HCT116 (cell line): ENCODE data around the gene CEBPB. TPM values are rescaled to one million over a fixed set of nuclear protein-coding genes. Genes with fewer than 3 reads are reported as not detected.

Experiments used
- ATAC-seq: fragments of 200-7000 bp; cut with Tn5 transposase; 2 replicates; pipeline ENCODE4 v1.9.1; 2020; ENCODE audit warnings: mild to moderate bottlenecking, moderate library complexity
- BruUV-seq: library from RNA; stranded (reverse); fragments of 400-500 nt; replicated peaks from 2 replicates; lab custom pipeline; 2021; lab: Mats Ljungman, UMichigan
- CTCF ChIA-PET: fragments of 300-600 bp; sonication (Branson Sonifier 250); formaldehyde crosslinking; loops from one replicate; lab custom pipeline; 2021; ENCODE audit warnings: antibody characterized with exemption; lab: Charles Lee
- POLR2A ChIA-PET: fragments of 300-600, 350-600 bp; sonication (Branson Sonifier 250); formaldehyde crosslinking; loops from one replicate; lab custom pipeline; 2021; ENCODE audit warnings: antibody characterized with exemption; lab: Charles Lee
- RAD21 ChIA-PET, 2 experiments: fragments of 300-600 bp; sonication (Branson Sonifier 250); formaldehyde crosslinking; loops; one replicate each; lab custom pipeline; 2023; ENCODE audit warnings: low total read pairs in 2 of 2; ENCODE audit not compliant: uncharacterized antibody in 2 of 2, unreplicated experiment in 2 of 2, low non-redundant PET in 1 of 2; lab: Charles Lee
- DNase-seq: peaks from one replicate; pipeline ENCODE4 v3.0.0-alpha.2; 2010; ENCODE audit warnings: low read depth, low spot score
- H2AFZ ChIP-seq: fragments of 200-600 bp; shearing (Covaris generic), sonication (generic); 2 replicates; pipeline ENCODE4 v1.6.1; 2017; ENCODE audit warnings: low read depth, mixed run types, mixed read lengths, antibody characterized with exemption, low read length; ENCODE audit not compliant: poor library complexity, severe bottlenecking
- H3K27ac ChIP-seq: 2 replicates; pipeline ENCODE4 v1.5.1; 2012; ENCODE audit warnings: low read depth, low read length
- H3K27me3 ChIP-seq: fragments of 200-600 bp; sonication (generic); 2 replicates; pipeline ENCODE4 v1.6.1; 2016; ENCODE audit warnings: mixed run types, low read length, mixed read lengths; ENCODE audit not compliant: insufficient read depth
- H3K36me3 ChIP-seq, 2 experiments: fragments of 200-500 bp in 1 of 2; fragments of 200-600 bp in 1 of 2; sonication (Bioruptor generic) in 1 of 2; sonication (generic) in 1 of 2; 2 replicates each; pipeline versions ENCODE4 v1.5.1 to v1.6.1; 2014 to 2016; ENCODE audit warnings: low read length in 2 of 2, inconsistent platforms in 1 of 2, mixed read lengths in 1 of 2, mixed run types in 1 of 2; ENCODE audit not compliant: insufficient read depth in 2 of 2, control insufficient read depth in 1 of 2
- H3K4me1 ChIP-seq, 2 experiments: fragments of 200-600 bp in 1 of 2; sonication (generic) in 1 of 2; 2 replicates each; pipeline versions ENCODE4 v1.5.1 to v1.6.1; 2012 to 2017; ENCODE audit warnings: low read length in 2 of 2, inconsistent platforms in 1 of 2, mild to moderate bottlenecking in 1 of 2, mixed read lengths in 1 of 2, mixed run types in 1 of 2, moderate library complexity in 1 of 2; ENCODE audit not compliant: insufficient read depth in 2 of 2, control insufficient read depth in 1 of 2
- H3K4me2 ChIP-seq: fragments of 200-600 bp; sonication (generic); 2 replicates; pipeline ENCODE4 v1.6.1; 2017; ENCODE audit warnings: mixed run types, low read length, mixed read lengths
- H3K4me3 ChIP-seq, 2 experiments: fragments of 200-600 bp in 1 of 2; sonication (generic) in 1 of 2; replicated peaks in 1 of 2; 2 replicates each; pipeline ENCODE4 v1.5.1; 2011 to 2016; ENCODE audit warnings: low read length in 2 of 2, control low read depth in 1 of 2, low read depth in 1 of 2, mild to moderate bottlenecking in 1 of 2, mixed read lengths in 1 of 2, mixed run types in 1 of 2
- H3K79me2 ChIP-seq: fragments of 200-600 bp; sonication (generic); 2 replicates; pipeline ENCODE4 v1.6.1; 2017; ENCODE audit warnings: mild to moderate bottlenecking, mixed run types, low read length, moderate library complexity, mixed read lengths; ENCODE audit not compliant: insufficient read depth
- H3K9ac ChIP-seq: fragments of 200-600 bp; sonication (generic); 2 replicates; pipeline ENCODE4 v1.6.1; 2016; ENCODE audit warnings: low read length, mixed read lengths
- H3K9me2 ChIP-seq: fragments of 200-600 bp; sonication (generic), shearing (Covaris generic); 2 replicates; pipeline ENCODE4 v1.6.1; 2017; ENCODE audit warnings: mixed run types, mild to moderate bottlenecking, moderate library complexity; ENCODE audit not compliant: insufficient read depth
- H3K9me3 ChIP-seq, 2 experiments: fragments of 200-500 bp in 1 of 2; fragments of 200-600 bp in 1 of 2; sonication (Bioruptor generic) in 1 of 2; sonication (generic) in 1 of 2; 2 replicates each; pipeline ENCODE4 v1.6.1; 2014 to 2017; ENCODE audit warnings: low read length in 2 of 2, mixed read lengths in 2 of 2, inconsistent platforms in 1 of 2, low read depth in 1 of 2, mild to moderate bottlenecking in 1 of 2, mixed run types in 1 of 2, moderate library complexity in 1 of 2; ENCODE audit not compliant: control insufficient read depth in 1 of 2, insufficient read depth in 1 of 2
- H4K20me1 ChIP-seq: fragments of 200-600 bp; sonication (generic), shearing (Covaris generic); 2 replicates; pipeline ENCODE4 v1.6.1; 2017; ENCODE audit warnings: mixed run types, mild to moderate bottlenecking, moderate library complexity; ENCODE audit not compliant: insufficient read depth
- EGR1 ChIP-seq: IDR thresholded peaks from 2 replicates; pipeline ENCODE4 v1.6.1; 2012; ENCODE audit warnings: low read depth
- POLR2A ChIP-seq: IDR thresholded peaks from 2 replicates; pipeline ENCODE4 v1.7.0; 2011; ENCODE audit warnings: borderline replicate concordance; ENCODE audit not compliant: insufficient read depth, insufficient read length; ENCODE audit errors: extremely low read depth
- YY1 ChIP-seq: IDR thresholded peaks from 2 replicates; pipeline ENCODE4 v1.6.1; 2011; ENCODE audit warnings: low read length, low read depth, moderate library complexity, mild to moderate bottlenecking; ENCODE audit not compliant: insufficient replicate concordance; ENCODE audit errors: extremely low read depth
- ZFX ChIP-seq: fragments of 450-650 bp; IDR thresholded peaks from 2 replicates; pipeline ENCODE4 v1.6.1; 2017
- intact Hi-C: fragments of 100-400 bp; cut with micrococcal nuclease; formaldehyde crosslinking; loops from 2 replicates; pipeline ENCODE4 v1.10.0; 2022
- total RNA-seq: library from RNA; stranded (reverse); gene quantifications from one replicate; pipeline ENCODE4 v1.2.1, GENCODE V29; 2021; ENCODE audit not compliant: unreplicated experiment

CEBPB gene
- total RNA-seq, 1 experiment from 2014 or later = 113 TPM

- ATAC-seq = peak; percentile 6; the same call in 1 of the 2 replicates
- intact Hi-C loops = loop anchor here (5.0 kb wide), 1 partner anchor 91 kb away; no protein-coding TSS in a partner anchor
- no peak for DNase-seq
- Histone ChIP-seq H3K4me2 (peak overlapping the region; percentile 96), H3K27ac (peak overlapping the region; percentile 85), H3K9ac (peak overlapping the region; percentile 85), H2AFZ (no peak overlapping the region), H3K27me3 (no peaks in the 10 kb centered on the region), H3K4me3 (peak overlapping the region; percentile 68 to 91), H3K9me3 (no peaks in the 10 kb centered on the region), H3K79me2 (peaks cover 26% of the 10 kb centered on the region), H3K4me1 (peaks cover 34 to 52% of the 10 kb centered on the region in 2 experiments), H3K9me2 (no peaks in the 10 kb centered on the region), H4K20me1 (peaks cover 7% of the 10 kb centered on the region; the same call in 1 of the 2 replicates), H3K36me3 (peaks cover 0 to 4% of the 10 kb centered on the region in 2 experiments; a peak in 1 of 4 replicates)
- RAD21 ChIA-PET = interaction anchor here (0.5 to 1.4 kb wide), 3 partner anchors 94 to 276 kb away, joined by 3 to 8 read pairs (median 3); no protein-coding TSS in a partner anchor
- CTCF ChIA-PET = interaction anchor here (1.2 to 6.8 kb wide), 2 partner anchors 272 to 434 kb away, joined by 3 to 61 read pairs; no protein-coding TSS in a partner anchor
- POLR2A ChIA-PET = interaction anchor here (0.6 to 1.8 kb wide), 16 partner anchors 13 to 272 kb away, joined by 3 to 10 read pairs (median 4); no protein-coding TSS in a partner anchor
- no TSS peak for BruUV-seq
- no peak for TF ChIP-seq EGR1
- TF ChIP-seq POLR2A = peak; percentile 16
- TF ChIP-seq YY1 = peak; percentile 6
- TF ChIP-seq ZFX = peak; percentile 86
These were observed 1.1 kb downstream of the CEBPB start for GRCh38 chr20:50191544-50192363.
